HepG2 (cell line): Measurements from ENCODE around the gene CTSZ. TPM values are rescaled to one million over a fixed set of nuclear protein-coding genes. Genes with fewer than 3 reads are reported as not detected.
A peak's percentile ranks its signal among the peaks of the same experiment; 100 is the strongest.

Source experiments
- FOXA1 ChIP-seq, 2 experiments: fragments of 450-650 bp in 1 of 2; sonication (generic) in 1 of 2; formaldehyde crosslinking in 1 of 2; IDR thresholded peaks; 2 replicates each; pipeline versions ENCODE4 v1.4.0 to v1.6.1; 2016 to 2020; ENCODE audit warnings: missing genetic modification reagents in 1 of 2
- GATAD1 ChIP-seq: IDR thresholded peaks from 2 replicates; pipeline ENCODE4 v1.6.1; 2016; ENCODE audit warnings: missing genetic modification reagents, missing compliant biosample characterization
- GATAD2A ChIP-seq: IDR thresholded peaks from 2 replicates; pipeline ENCODE4 v1.6.1; 2016
- HHEX ChIP-seq: IDR thresholded peaks from 2 replicates; pipeline ENCODE4 v1.6.1; 2016; ENCODE audit warnings: control low read depth
- KDM2A ChIP-seq: sonication (generic); formaldehyde crosslinking; IDR thresholded peaks from 2 replicates; pipeline ENCODE4 v1.4.0; 2020; ENCODE audit warnings: low read depth, missing genetic modification reagents, borderline replicate concordance
- MTF1 ChIP-seq: sonication (generic); formaldehyde crosslinking; IDR thresholded peaks from 2 replicates; pipeline ENCODE4 v1.5.0; 2020; ENCODE audit warnings: missing genetic modification reagents
- NRL ChIP-seq: sonication (generic); formaldehyde crosslinking; IDR thresholded peaks from 2 replicates; pipeline ENCODE4 v1.5.0; 2020; ENCODE audit warnings: missing genetic modification reagents, mild to moderate bottlenecking, moderate library complexity, borderline replicate concordance
- PAX8 ChIP-seq: sonication (generic); formaldehyde crosslinking; IDR thresholded peaks from 2 replicates; pipeline ENCODE4 v1.8.0; 2022; ENCODE audit warnings: mild to moderate bottlenecking, missing genetic modification reagents, borderline replicate concordance
- SOX13 ChIP-seq, 3 experiments: fragments of 450-650 bp in 1 of 3; sonication (generic) in 1 of 3; formaldehyde crosslinking in 1 of 3; IDR thresholded peaks in 2 of 3; conservative IDR thresholded peaks in 1 of 3; 2 replicates each; pipeline versions ENCODE4 v1.5.0 to v1.6.1; 2016 to 2020; ENCODE audit warnings: antibody characterized with exemption in 1 of 3, mild to moderate bottlenecking in 1 of 3, missing compliant biosample characterization in 1 of 3, missing genetic modification reagents in 1 of 3, moderate library complexity in 1 of 3
- ZMYM4 ChIP-seq: sonication (generic); formaldehyde crosslinking; IDR thresholded peaks from 2 replicates; pipeline ENCODE4 v1.8.1; 2023; ENCODE audit warnings: mild to moderate bottlenecking, missing genetic modification reagents
- ZNF138 ChIP-seq: sonication (generic); formaldehyde crosslinking; IDR thresholded peaks from 2 replicates; pipeline ENCODE4 v1.5.0; 2020; ENCODE audit warnings: mild to moderate bottlenecking, low read depth, missing genetic modification reagents
- ZNF430 ChIP-seq: sonication (generic); formaldehyde crosslinking; IDR thresholded peaks from 2 replicates; pipeline ENCODE4 v1.9.0; 2021; ENCODE audit warnings: mild to moderate bottlenecking, missing genetic modification reagents
- polyA plus RNA-seq, 8 experiments: library from polyadenylated mRNA; depleted of rRNA in 3 of 8; stranded (reverse) in 7 of 8; unstranded in 1 of 8; fragments of >200 nt; fragmentation: Illumina TruSeq in 4 of 8; extraction: Trizol in 4 of 8; gene quantifications; 2 replicates each; pipeline versions ENCODE4 v1.2.1 to v1.2.3, GENCODE V29; 2011 to 2016; ENCODE audit warnings: low read depth in 4 of 8, missing spikeins in 1 of 8, mixed read lengths in 1 of 8; ENCODE audit not compliant: insufficient read depth in 1 of 8
- total RNA-seq, 5 experiments: library from RNA; depleted of rRNA; stranded (reverse); fragments of >200 nt; fragmentation: Illumina TruSeq; extraction: Trizol; gene quantifications; 2 replicates each; pipeline ENCODE4 v1.2.3, GENCODE V29; 2016; ENCODE audit warnings: low read depth in 1 of 5
- TF ChIP-seq, protein P1 (sequence below): sonication (generic); formaldehyde crosslinking; IDR thresholded peaks from 2 replicates; pipeline ENCODE4 v1.4.0; 2020; ENCODE audit warnings: missing genetic modification reagents
- TF ChIP-seq, protein P2 (sequence below): sonication (generic); formaldehyde crosslinking; IDR thresholded peaks from 2 replicates; pipeline ENCODE4 v1.8.1; 2022; ENCODE audit warnings: low read depth, mild to moderate bottlenecking, missing genetic modification reagents
- TF ChIP-seq, protein P3 (sequence below): sonication (generic); formaldehyde crosslinking; IDR thresholded peaks from 2 replicates; pipeline ENCODE4 v1.4.0; 2020; ENCODE audit warnings: low read depth, mild to moderate bottlenecking, missing genetic modification reagents
- TF ChIP-seq, protein P4 (sequence below): sonication (generic); formaldehyde crosslinking; IDR thresholded peaks from 2 replicates; pipeline ENCODE4 v1.4.0; 2020; ENCODE audit warnings: missing genetic modification reagents
- TF ChIP-seq, protein P5 (sequence below): sonication (generic); formaldehyde crosslinking; IDR thresholded peaks from 2 replicates; pipeline ENCODE4 v1.4.0; 2020; ENCODE audit warnings: missing genetic modification reagents, borderline replicate concordance

The CTSZ gene
- total and polyA plus RNA-seq, 2 of the 13 experiments (the other 11 are each of a cell fraction or from before 2014, with no cell fraction given): 0.33 TPM; not detected in 1

DNA sequence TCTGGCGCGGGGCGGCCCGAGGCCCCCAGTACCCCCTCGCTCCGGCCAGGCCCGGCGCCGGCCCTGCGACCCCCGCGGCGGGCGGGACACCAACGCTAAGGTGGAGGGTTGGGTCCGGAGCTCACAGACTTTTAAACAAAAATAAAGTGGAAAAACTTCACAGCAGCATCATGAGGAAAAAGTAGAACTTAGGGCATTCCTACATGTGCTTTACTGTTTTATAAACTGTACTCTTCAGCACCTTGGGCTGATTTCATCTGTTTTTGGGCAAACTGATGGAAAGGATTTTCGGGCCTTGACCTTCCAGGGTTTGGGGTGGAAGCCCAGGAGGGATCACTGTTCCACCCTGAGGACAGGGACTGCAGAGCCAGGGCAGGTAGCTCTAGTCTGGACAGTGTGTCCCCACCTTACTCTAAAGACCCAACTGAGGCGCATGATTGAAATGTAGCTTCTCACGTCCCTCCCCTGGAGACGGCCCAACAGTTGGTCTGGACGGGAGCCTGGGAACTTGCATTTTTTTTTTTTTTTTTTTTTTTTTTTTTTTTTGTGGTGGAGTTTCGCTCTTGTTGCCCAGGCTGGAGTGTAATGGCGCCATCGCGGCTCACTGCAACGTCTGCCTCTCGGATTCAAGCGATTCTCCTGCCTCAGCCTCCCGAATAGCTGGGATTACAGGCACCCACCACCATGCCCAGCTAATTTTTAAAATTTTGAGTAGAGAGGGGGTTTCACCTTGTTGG, 25.3 kb downstream of the CTSZ start (continued):
- TF ChIP-seq SOX13 (IDR thresholded peaks at IDR 0.05): no peak
- TF ChIP-seq SOX13 (CRISPR knock-in tag; conservative IDR thresholded peaks at IDR 0.05 in 1 of 2, IDR thresholded peaks at IDR 0.05 in 1 of 2): no peak
- no peak for TF ChIP-seq ZNF138 (CRISPR knock-in tag)
- peak; percentile 38; the same call in 1 of the 2 replicates for TF ChIP-seq ZMYM4 (CRISPR knock-in tag)
- TF ChIP-seq GATAD2A: no peak
- peak; percentile 42; the same call in 1 of the 2 replicates for TF ChIP-seq NRL (CRISPR knock-in tag)
- no peak for TF ChIP-seq GATAD1
- TF ChIP-seq FOXA1 (IDR thresholded peaks at IDR 0.05): no peak
- no peak for TF ChIP-seq FOXA1 (CRISPR knock-in tag; IDR thresholded peaks at IDR 0.05)
- TF ChIP-seq, protein P1, sequence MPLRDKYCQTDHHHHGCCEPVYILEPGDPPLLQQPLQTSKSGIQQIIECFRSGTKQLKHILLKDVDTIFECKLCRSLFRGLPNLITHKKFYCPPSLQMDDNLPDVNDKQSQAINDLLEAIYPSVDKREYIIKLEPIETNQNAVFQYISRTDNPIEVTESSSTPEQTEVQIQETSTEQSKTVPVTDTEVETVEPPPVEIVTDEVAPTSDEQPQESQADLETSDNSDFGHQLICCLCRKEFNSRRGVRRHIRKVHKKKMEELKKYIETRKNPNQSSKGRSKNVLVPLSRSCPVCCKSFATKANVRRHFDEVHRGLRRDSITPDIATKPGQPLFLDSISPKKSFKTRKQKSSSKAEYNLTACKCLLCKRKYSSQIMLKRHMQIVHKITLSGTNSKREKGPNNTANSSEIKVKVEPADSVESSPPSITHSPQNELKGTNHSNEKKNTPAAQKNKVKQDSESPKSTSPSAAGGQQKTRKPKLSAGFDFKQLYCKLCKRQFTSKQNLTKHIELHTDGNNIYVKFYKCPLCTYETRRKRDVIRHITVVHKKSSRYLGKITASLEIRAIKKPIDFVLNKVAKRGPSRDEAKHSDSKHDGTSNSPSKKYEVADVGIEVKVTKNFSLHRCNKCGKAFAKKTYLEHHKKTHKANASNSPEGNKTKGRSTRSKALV (CRISPR knock-in tag): peak; percentile 30; the same call in 1 of the 2 replicates
- peak; percentile 37; the same call in 1 of the 2 replicates for TF ChIP-seq KDM2A (CRISPR knock-in tag)
- peak; percentile 82; the same call in 1 of the 2 replicates for TF ChIP-seq ZNF430 (CRISPR knock-in tag)
- TF ChIP-seq, protein P2, sequence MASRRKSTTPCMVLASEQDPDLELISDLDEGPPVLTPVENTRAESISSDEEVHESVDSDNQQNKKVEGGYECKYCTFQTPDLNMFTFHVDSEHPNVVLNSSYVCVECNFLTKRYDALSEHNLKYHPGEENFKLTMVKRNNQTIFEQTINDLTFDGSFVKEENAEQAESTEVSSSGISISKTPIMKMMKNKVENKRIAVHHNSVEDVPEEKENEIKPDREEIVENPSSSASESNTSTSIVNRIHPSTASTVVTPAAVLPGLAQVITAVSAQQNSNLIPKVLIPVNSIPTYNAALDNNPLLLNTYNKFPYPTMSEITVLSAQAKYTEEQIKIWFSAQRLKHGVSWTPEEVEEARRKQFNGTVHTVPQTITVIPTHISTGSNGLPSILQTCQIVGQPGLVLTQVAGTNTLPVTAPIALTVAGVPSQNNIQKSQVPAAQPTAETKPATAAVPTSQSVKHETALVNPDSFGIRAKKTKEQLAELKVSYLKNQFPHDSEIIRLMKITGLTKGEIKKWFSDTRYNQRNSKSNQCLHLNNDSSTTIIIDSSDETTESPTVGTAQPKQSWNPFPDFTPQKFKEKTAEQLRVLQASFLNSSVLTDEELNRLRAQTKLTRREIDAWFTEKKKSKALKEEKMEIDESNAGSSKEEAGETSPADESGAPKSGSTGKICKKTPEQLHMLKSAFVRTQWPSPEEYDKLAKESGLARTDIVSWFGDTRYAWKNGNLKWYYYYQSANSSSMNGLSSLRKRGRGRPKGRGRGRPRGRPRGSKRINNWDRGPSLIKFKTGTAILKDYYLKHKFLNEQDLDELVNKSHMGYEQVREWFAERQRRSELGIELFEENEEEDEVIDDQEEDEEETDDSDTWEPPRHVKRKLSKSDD (CRISPR knock-in tag): no peak
- no peak for TF ChIP-seq HHEX (CRISPR knock-in tag)
- TF ChIP-seq MTF1 (CRISPR knock-in tag): 0 out of 2 replicates have a peak, but pooled peaks have one; percentile 48
- no peak for TF ChIP-seq PAX8 (CRISPR knock-in tag)
- TF ChIP-seq, protein P3, sequence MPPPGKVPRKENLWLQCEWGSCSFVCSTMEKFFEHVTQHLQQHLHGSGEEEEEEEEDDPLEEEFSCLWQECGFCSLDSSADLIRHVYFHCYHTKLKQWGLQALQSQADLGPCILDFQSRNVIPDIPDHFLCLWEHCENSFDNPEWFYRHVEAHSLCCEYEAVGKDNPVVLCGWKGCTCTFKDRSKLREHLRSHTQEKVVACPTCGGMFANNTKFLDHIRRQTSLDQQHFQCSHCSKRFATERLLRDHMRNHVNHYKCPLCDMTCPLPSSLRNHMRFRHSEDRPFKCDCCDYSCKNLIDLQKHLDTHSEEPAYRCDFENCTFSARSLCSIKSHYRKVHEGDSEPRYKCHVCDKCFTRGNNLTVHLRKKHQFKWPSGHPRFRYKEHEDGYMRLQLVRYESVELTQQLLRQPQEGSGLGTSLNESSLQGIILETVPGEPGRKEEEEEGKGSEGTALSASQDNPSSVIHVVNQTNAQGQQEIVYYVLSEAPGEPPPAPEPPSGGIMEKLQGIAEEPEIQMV (CRISPR knock-in tag): no peak
- TF ChIP-seq, protein P4, sequence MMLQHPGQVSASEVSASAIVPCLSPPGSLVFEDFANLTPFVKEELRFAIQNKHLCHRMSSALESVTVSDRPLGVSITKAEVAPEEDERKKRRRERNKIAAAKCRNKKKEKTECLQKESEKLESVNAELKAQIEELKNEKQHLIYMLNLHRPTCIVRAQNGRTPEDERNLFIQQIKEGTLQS: no peak
- TF ChIP-seq, protein P5, sequence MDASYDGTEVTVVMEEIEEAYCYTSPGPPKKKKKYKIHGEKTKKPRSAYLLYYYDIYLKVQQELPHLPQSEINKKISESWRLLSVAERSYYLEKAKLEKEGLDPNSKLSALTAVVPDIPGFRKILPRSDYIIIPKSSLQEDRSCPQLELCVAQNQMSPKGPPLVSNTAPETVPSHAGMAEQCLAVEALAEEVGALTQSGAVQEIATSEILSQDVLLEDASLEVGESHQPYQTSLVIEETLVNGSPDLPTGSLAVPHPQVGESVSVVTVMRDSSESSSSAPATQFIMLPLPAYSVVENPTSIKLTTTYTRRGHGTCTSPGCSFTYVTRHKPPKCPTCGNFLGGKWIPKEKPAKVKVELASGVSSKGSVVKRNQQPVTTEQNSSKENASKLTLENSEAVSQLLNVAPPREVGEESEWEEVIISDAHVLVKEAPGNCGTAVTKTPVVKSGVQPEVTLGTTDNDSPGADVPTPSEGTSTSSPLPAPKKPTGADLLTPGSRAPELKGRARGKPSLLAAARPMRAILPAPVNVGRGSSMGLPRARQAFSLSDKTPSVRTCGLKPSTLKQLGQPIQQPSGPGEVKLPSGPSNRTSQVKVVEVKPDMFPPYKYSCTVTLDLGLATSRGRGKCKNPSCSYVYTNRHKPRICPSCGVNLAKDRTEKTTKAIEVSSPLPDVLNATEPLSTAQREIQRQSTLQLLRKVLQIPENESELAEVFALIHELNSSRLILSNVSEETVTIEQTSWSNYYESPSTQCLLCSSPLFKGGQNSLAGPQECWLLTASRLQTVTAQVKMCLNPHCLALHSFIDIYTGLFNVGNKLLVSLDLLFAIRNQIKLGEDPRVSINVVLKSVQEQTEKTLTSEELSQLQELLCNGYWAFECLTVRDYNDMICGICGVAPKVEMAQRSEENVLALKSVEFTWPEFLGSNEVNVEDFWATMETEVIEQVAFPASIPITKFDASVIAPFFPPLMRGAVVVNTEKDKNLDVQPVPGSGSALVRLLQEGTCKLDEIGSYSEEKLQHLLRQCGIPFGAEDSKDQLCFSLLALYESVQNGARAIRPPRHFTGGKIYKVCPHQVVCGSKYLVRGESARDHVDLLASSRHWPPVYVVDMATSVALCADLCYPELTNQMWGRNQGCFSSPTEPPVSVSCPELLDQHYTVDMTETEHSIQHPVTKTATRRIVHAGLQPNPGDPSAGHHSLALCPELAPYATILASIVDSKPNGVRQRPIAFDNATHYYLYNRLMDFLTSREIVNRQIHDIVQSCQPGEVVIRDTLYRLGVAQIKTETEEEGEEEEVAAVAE (CRISPR knock-in tag): no peak
